Activated CD8-positive, alpha-beta T cell treated with anti-CD3 and anti-CD28 coated beads for 36 hours (primary cell): Measurements from ENCODE around the gene ZBTB32. TPM values are rescaled to one million over a fixed set of nuclear protein-coding genes. Genes with fewer than 3 reads are reported as not detected.
A peak's percentile ranks its signal among the peaks of the same experiment; 100 is the strongest.

Source experiments
- ATAC-seq: fragments of 200-7000 bp; cut with Tn5 transposase; one replicate; pipeline ENCODE4 v1.10.0; 2021; ENCODE audit warnings: mild to moderate bottlenecking, moderate library complexity
- CTCF ChIA-PET: fragments of 350-600 bp; sonication (Branson Sonifier 250); formaldehyde crosslinking; loops from one replicate; lab custom pipeline; 2021; ENCODE audit warnings: antibody characterized with exemption; lab: Charles Lee
- POLR2A ChIA-PET: fragments of 350-600 bp; sonication (Branson Sonifier 250); formaldehyde crosslinking; loops from one replicate; lab custom pipeline; 2021; ENCODE audit warnings: antibody characterized with exemption; lab: Charles Lee
- DNase-seq: peaks from one replicate; pipeline ENCODE4 v3.0.0-alpha.2; 2020
- H3K27ac Mint-ChIP-seq: one replicate; pipeline ENCODE4 v1.8.0; 2021; ENCODE audit warnings: mild to moderate bottlenecking, mixed read lengths
- H3K27me3 Mint-ChIP-seq: one replicate; pipeline ENCODE4 v1.8.0; 2021; ENCODE audit warnings: mixed read lengths
- H3K36me3 Mint-ChIP-seq: one replicate; pipeline ENCODE4 v1.8.0; 2021; ENCODE audit warnings: low read depth, mixed read lengths
- H3K4me1 Mint-ChIP-seq: one replicate; pipeline ENCODE4 v1.8.0; 2021; ENCODE audit warnings: low read depth, mixed read lengths
- H3K4me3 Mint-ChIP-seq: one replicate; pipeline ENCODE4 v1.8.0; 2021; ENCODE audit warnings: mild to moderate bottlenecking, moderate library complexity, mixed read lengths
- H3K9me3 Mint-ChIP-seq: one replicate; pipeline ENCODE4 v1.8.0; 2021; ENCODE audit warnings: mixed read lengths
- CTCF ChIP-seq: fragments of 200-600 bp; IDR thresholded peaks from one replicate; pipeline ENCODE4 v1.8.0; 2022; ENCODE audit warnings: antibody characterized with exemption, mild to moderate bottlenecking
- intact Hi-C: fragments of 100-400 bp; cut with micrococcal nuclease; formaldehyde crosslinking; loops from one replicate; pipeline ENCODE4 v1.10.0; 2022
- total RNA-seq, 2 experiments: library from RNA; stranded (reverse); gene quantifications; one replicate each; pipeline ENCODE4 v1.2.3, GENCODE V29; 2021

Gene ZBTB32
- total RNA-seq, 2 experiments from 2014 or later, result 410 to 420 TPM

GRCh38 chr19:35732540-35733179, 28.3 kb downstream of the ZBTB32 start:
- no peak for ATAC-seq
- Mint-ChIP-seq H3K9me3 (no peaks in the 10 kb centered on the region), H3K4me3 (no peak overlapping the region), H3K4me1 (peaks cover 6% of the 10 kb centered on the region), H3K27me3 (no peaks in the 10 kb centered on the region), H3K27ac (no peak overlapping the region), H3K36me3 (peaks cover 46% of the 10 kb centered on the region)
- no peak for TF ChIP-seq CTCF
- no peak for DNase-seq
- intact Hi-C loops, result no loop called here
- ChIA-PET CTCF (interaction anchor here (1.3 kb wide), 1 partner anchor 184 kb away, joined by 3 read pairs; no protein-coding TSS in a partner anchor), POLR2A (interaction anchor here (1.0 to 3.3 kb wide), 5 partner anchors 8 to 17 kb away, joined by 3 to 55 read pairs (median 7); partner anchors contain the start of genes IGFLR1, KMT2B and LIN37)

GRCh38 chr19:35733180-35734125, 29.1 kb downstream of the ZBTB32 start:
- POLR2A ChIA-PET, result interaction anchor here (1.1 to 5.6 kb wide), 5 partner anchors 9 to 18 kb away, joined by 3 to 105 read pairs (median 11); partner anchors contain the start of genes IGFLR1, KMT2B and LIN37
- intact Hi-C loops, result no loop called here
- peak overlapping the region; percentile 64 for H3K27ac Mint-ChIP-seq

GRCh38 chr19:35734273-35734672, 29.9 kb downstream of the ZBTB32 start:
- peak overlapping the region; percentile 64 for H3K27ac Mint-ChIP-seq
- peaks cover 48% of the 10 kb centered on the region for H3K36me3 Mint-ChIP-seq
- H3K4me3 Mint-ChIP-seq, result no peak overlapping the region
- H3K9me3 Mint-ChIP-seq, result no peaks in the 10 kb centered on the region
- ChIA-PET POLR2A (interaction anchor here (1.7 to 5.6 kb wide), 2 partner anchors 12 to 19 kb away, joined by 4 to 105 read pairs; partner anchors contain the start of gene KMT2B), CTCF (no interaction called here)
- no peak for TF ChIP-seq CTCF
- H3K27me3 Mint-ChIP-seq, result no peaks in the 10 kb centered on the region
- no peak for DNase-seq
- peaks cover 11% of the 10 kb centered on the region for H3K4me1 Mint-ChIP-seq
- no peak for ATAC-seq
- intact Hi-C loops, result no loop called here

More at GRCh38 chr19:35733180-35734125, 29.1 kb downstream of the ZBTB32 start:
- Mint-ChIP-seq H3K9me3 (no peaks in the 10 kb centered on the region), H3K4me1 (peaks cover 6% of the 10 kb centered on the region), H3K36me3 (peaks cover 45% of the 10 kb centered on the region), H3K4me3 (no peak overlapping the region), H3K27me3 (no peaks in the 10 kb centered on the region)
- ATAC-seq (no peak), DNase-seq (no peak)
- TF ChIP-seq CTCF, result no peak
- CTCF ChIA-PET, result no interaction called here

- ATAC-seq (no peak), DNase-seq (no peak)
- ChIA-PET CTCF (no interaction called here), POLR2A (interaction anchor here (0.7 to 5.6 kb wide), 3 partner anchors 10 to 22 kb away, joined by 3 to 105 read pairs (median 4); partner anchors contain the start of genes KMT2B and U2AF1L4)
- Mint-ChIP-seq H3K4me1 (peaks cover 13% of the 10 kb centered on the region), H3K9me3 (no peaks in the 10 kb centered on the region), H3K27me3 (no peaks in the 10 kb centered on the region), H3K27ac (peak overlapping the region; percentile 64), H3K4me3 (no peak overlapping the region), H3K36me3 (peaks cover 42% of the 10 kb centered on the region)
- no peak for TF ChIP-seq CTCF
- intact Hi-C loops, result loop anchor here (5.0 kb wide), 1 partner anchor 43 kb away; no protein-coding TSS in a partner anchor
These were observed 30.5 kb downstream of the ZBTB32 start for GRCh38 chr19:35734889-35735288.
